Mucosa of rectum (tissue), 2 donors: Measurements from ENCODE around the gene TDRD1.

Source experiments
- H3K27ac ChIP-seq, 2 donors: one replicate each; pipeline ENCODE4 v1.7.0; 2013; ENCODE audit warnings: inconsistent platforms in 2 of 2, low read depth in 2 of 2, low read length in 2 of 2
- H3K27me3 ChIP-seq, 2 donors: one replicate each; pipeline ENCODE4 v1.7.0; 2013; ENCODE audit warnings: low read length in 2 of 2; ENCODE audit not compliant: control insufficient read depth in 2 of 2, insufficient read depth in 2 of 2
- H3K36me3 ChIP-seq, 2 donors: one replicate each; pipeline ENCODE4 v1.7.0; 2013; ENCODE audit warnings: low read length in 2 of 2; ENCODE audit not compliant: control insufficient read depth in 2 of 2, insufficient read depth in 2 of 2
- H3K4me1 ChIP-seq, 2 donors: one replicate each; pipeline ENCODE4 v1.7.0; 2013; ENCODE audit warnings: low read length in 2 of 2, mild to moderate bottlenecking in 1 of 2; ENCODE audit not compliant: control insufficient read depth in 2 of 2, insufficient read depth in 2 of 2
- H3K4me3 ChIP-seq, 2 donors: one replicate each; pipeline ENCODE4 v1.7.0; 2013; ENCODE audit warnings: low read length in 2 of 2
- H3K9ac ChIP-seq, 2 donors: one replicate each; pipeline ENCODE4 v1.7.0; 2013; ENCODE audit warnings: low read length in 2 of 2, low read depth in 1 of 2, mild to moderate bottlenecking in 1 of 2
- H3K9me3 ChIP-seq, 2 donors: one replicate each; pipeline ENCODE4 v1.7.0; 2013; ENCODE audit warnings: low read length in 2 of 2; ENCODE audit not compliant: control insufficient read depth in 2 of 2
- donor health status: healthy.
- donor health status: Normal muscosa, but diverticular disease.

The TDRD1 gene

DNA sequence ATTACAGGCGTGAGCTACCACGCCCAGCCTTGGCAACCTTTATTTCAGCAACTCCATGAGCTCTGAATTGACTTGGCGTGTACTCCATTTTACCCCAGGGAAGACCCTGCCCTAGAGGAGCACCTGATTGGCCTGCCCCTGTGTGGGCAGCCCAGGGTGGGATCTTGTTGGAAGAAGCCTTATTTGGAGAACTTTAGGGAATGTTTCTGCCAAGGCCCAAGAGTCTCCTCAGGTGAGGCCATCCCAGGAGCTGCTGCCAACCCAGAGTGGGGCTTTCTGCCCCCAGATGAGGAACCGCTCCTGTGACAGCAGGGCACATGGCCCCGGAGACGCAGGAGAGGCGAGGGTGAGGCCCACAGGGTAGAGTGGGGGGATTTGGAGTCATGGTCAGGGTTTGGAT, 101.9 kb downstream of the TDRD1 start:
- Histone ChIP-seq H3K9ac (no peak overlapping the region), H3K36me3 (no peaks in the 10 kb centered on the region), H3K9me3 (no peaks in the 10 kb centered on the region), H3K4me1 (no peaks in the 10 kb centered on the region), H3K27me3 (peaks cover 5 to 8% of the 10 kb centered on the region in 2 donors), H3K4me3 (no peak overlapping the region), H3K27ac (no peak overlapping the region)

DNA sequence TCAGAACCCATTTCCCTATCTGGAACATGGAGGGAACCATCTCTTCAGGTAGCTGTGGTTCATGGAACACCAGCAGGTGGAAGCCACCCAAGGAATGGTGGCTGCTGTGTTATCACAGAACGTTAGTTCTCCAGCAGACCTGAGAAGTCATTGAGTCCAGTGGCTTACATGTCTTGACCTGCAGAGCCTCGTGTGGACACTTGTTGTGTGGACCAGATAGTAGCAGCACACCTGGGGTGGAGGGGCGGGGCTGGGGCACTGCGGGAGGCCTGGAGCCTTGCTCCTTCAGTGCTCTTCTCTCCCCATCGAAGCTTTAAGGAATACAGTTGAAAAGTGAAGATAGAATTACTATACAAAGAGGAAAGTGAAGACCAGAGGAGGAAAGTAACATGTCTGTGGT, 102.3 kb downstream of the TDRD1 start:
- Histone ChIP-seq H3K4me3 (no peak overlapping the region), H3K36me3 (no peaks in the 10 kb centered on the region), H3K9me3 (no peaks in the 10 kb centered on the region), H3K4me1 (no peaks in the 10 kb centered on the region), H3K27me3 (peaks cover 3 to 8% of the 10 kb centered on the region in 2 donors), H3K9ac (no peak overlapping the region), H3K27ac (no peak overlapping the region)
